ENCODE measurements around the gene XK. TPM values are rescaled to one million over a fixed set of nuclear protein-coding genes. Genes with fewer than 3 reads are reported as not detected.

XK gene
- total and polyA plus RNA-seq, 2 donors (not counting 3 experiments of a cell fraction or from before 2014, with no cell fraction given): 0.03 to 0.07 TPM

GRCh38 chrX:37722595-37722994, 37.0 kb downstream of the XK start:
- Histone ChIP-seq H2AFZ (ENCODE audit: low read depth, low read length) (no peak overlapping the region), H3K27ac (ENCODE audit: insufficient read depth, low read depth, low read length) (no peak overlapping the region), H3K79me2 (ENCODE audit: control insufficient read depth, insufficient read depth, low read length) (no peaks in the 10 kb centered on the region), H3K4me2 (ENCODE audit: insufficient read depth, low read length) (no peak overlapping the region), H3K4me3 (replicated peaks in 1 of 3; ENCODE audit: insufficient read depth in 1 of 3, low read depth in 1 of 3, low read length in 3 of 3) (no peak overlapping the region), H3K27me3 (ENCODE audit: control insufficient read depth in 2 of 2, insufficient read depth in 2 of 2, low read length in 2 of 2) (no peaks in the 10 kb centered on the region), H4K20me1 (replicated peaks; ENCODE audit: control insufficient read depth, extremely low read depth, insufficient read depth, low read length) (no peaks in the 10 kb centered on the region), H3K9me3 (replicated peaks; ENCODE audit: control insufficient read depth, insufficient read depth, low read length) (no peaks in the 10 kb centered on the region), H3K36me3 (ENCODE audit: control insufficient read depth in 2 of 2, extremely low read depth in 1 of 2, insufficient read depth in 2 of 2, low read length in 2 of 2) (no peaks in the 10 kb centered on the region), H3K9me1 (replicated peaks; ENCODE audit: control insufficient read depth, extremely low read depth, insufficient read depth, low read length) (no peaks in the 10 kb centered on the region), H3K4me1 (ENCODE audit: control insufficient read depth, extremely low read depth, insufficient read depth, low read length) (no peaks in the 10 kb centered on the region), H3K9ac (replicated peaks; ENCODE audit: extremely low read depth, insufficient read depth, low read length) (no peak overlapping the region)
- dilution Hi-C loops (cut with MboI; ENCODE audit: extremely low pct_ligation_motif_present, low sequenced_read_pairs): no loop called here
- intact Hi-C loops (cut with micrococcal nuclease): no loop called here
- DNase-seq (ENCODE audit: low read depth, low spot score) (no peak), FAIRE-seq (no peak)
- no TSS peak for BruUV-seq (replicated peaks)
- POLR2A ChIA-PET: no interaction called here
- CTCF ChIA-PET: no interaction called here
- TF ChIP-seq CTCF (IDR thresholded peaks at IDR 0.05; ENCODE audit: extremely low read depth in 1 of 2, insufficient read depth in 1 of 2, low read depth in 1 of 2, low read length in 2 of 2): no peak
- no peak for TF ChIP-seq FOS (IDR thresholded peaks at IDR 0.05; ENCODE audit: borderline replicate concordance, insufficient read depth, low read length)
- no peak for TF ChIP-seq MYC (IDR thresholded peaks at IDR 0.05; ENCODE audit: low read depth, low read length)
- TF ChIP-seq POLR2A (IDR thresholded peaks at IDR 0.05; ENCODE audit: low read depth, low read length): no peak

- no peaks in the 10 kb centered on the region for H3K9me1 ChIP-seq (replicated peaks; ENCODE audit: control insufficient read depth, extremely low read depth, insufficient read depth, low read length)
- H3K4me1 ChIP-seq (ENCODE audit: control insufficient read depth, extremely low read depth, insufficient read depth, low read length): no peaks in the 10 kb centered on the region
- dilution Hi-C loops (cut with MboI; ENCODE audit: extremely low pct_ligation_motif_present, low sequenced_read_pairs): no loop called here
- TF ChIP-seq EZH2 (IDR thresholded peaks at IDR 0.05; ENCODE audit: borderline replicate concordance, low read depth, low read length, severe bottlenecking) (no peak), GATA2 (IDR thresholded peaks at IDR 0.05; ENCODE audit: insufficient read depth, insufficient read length, low read depth, low read length) (no peak), MAX (IDR thresholded peaks at IDR 0.05; ENCODE audit: insufficient read depth, insufficient read length) (no peak), POLR2AphosphoS5 (IDR thresholded peaks at IDR 0.05; ENCODE audit: insufficient read depth, low read depth, low read length) (no peak), POLR2A (IDR thresholded peaks at IDR 0.05; ENCODE audit: low read depth, low read length) (no peak), JUN (IDR thresholded peaks at IDR 0.05; ENCODE audit: borderline replicate concordance, insufficient read depth, insufficient read length, low read depth) (no peak), FOS (IDR thresholded peaks at IDR 0.05; ENCODE audit: borderline replicate concordance, insufficient read depth, low read length) (no peak), CTCF (IDR thresholded peaks at IDR 0.05; ENCODE audit: extremely low read depth in 1 of 2, insufficient read depth in 1 of 2, low read depth in 1 of 2, low read length in 2 of 2) (no peak), MYC (IDR thresholded peaks at IDR 0.05; ENCODE audit: low read depth, low read length) (no peak)
- no peak for FAIRE-seq
- H4K20me1 ChIP-seq (replicated peaks; ENCODE audit: control insufficient read depth, extremely low read depth, insufficient read depth, low read length): no peaks in the 10 kb centered on the region
- no peaks in the 10 kb centered on the region for H3K9me3 ChIP-seq (replicated peaks; ENCODE audit: control insufficient read depth, insufficient read depth, low read length)
- H3K36me3 ChIP-seq (ENCODE audit: control insufficient read depth in 2 of 2, extremely low read depth in 1 of 2, insufficient read depth in 2 of 2, low read length in 2 of 2): no peaks in the 10 kb centered on the region
- no peak overlapping the region for H3K27ac ChIP-seq (ENCODE audit: insufficient read depth, low read depth, low read length)
- H3K27me3 ChIP-seq (ENCODE audit: control insufficient read depth in 2 of 2, insufficient read depth in 2 of 2, low read length in 2 of 2): no peaks in the 10 kb centered on the region
- BruUV-seq (replicated peaks): no TSS peak
- no peaks in the 10 kb centered on the region for H3K79me2 ChIP-seq (ENCODE audit: control insufficient read depth, insufficient read depth, low read length)
- H3K4me2 ChIP-seq (ENCODE audit: insufficient read depth, low read length): no peak overlapping the region
- H3K9ac ChIP-seq (replicated peaks; ENCODE audit: extremely low read depth, insufficient read depth, low read length): no peak overlapping the region
- no peak for DNase-seq (ENCODE audit: low read depth, low spot score)
- ChIA-PET POLR2A (no interaction called here), CTCF (no interaction called here)
- H3K4me3 ChIP-seq (replicated peaks in 1 of 3; ENCODE audit: insufficient read depth in 1 of 3, low read depth in 1 of 3, low read length in 3 of 3): no peak overlapping the region
- no peak overlapping the region for H2AFZ ChIP-seq (ENCODE audit: low read depth, low read length)
- intact Hi-C loops (cut with micrococcal nuclease): no loop called here
These were observed 40.8 kb downstream of the XK start for GRCh38 chrX:37726346-37726745.
